ENCODE results near the gene CAP1. TPM values are rescaled to one million over a fixed set of nuclear protein-coding genes. Genes with fewer than 3 reads are reported as not detected.
A peak's percentile ranks its signal among the peaks of the same experiment; 100 is the strongest.

Gene CAP1
- total and polyA plus RNA-seq, 12 donors, result 59.9 to 304 (median 204) TPM

DNA sequence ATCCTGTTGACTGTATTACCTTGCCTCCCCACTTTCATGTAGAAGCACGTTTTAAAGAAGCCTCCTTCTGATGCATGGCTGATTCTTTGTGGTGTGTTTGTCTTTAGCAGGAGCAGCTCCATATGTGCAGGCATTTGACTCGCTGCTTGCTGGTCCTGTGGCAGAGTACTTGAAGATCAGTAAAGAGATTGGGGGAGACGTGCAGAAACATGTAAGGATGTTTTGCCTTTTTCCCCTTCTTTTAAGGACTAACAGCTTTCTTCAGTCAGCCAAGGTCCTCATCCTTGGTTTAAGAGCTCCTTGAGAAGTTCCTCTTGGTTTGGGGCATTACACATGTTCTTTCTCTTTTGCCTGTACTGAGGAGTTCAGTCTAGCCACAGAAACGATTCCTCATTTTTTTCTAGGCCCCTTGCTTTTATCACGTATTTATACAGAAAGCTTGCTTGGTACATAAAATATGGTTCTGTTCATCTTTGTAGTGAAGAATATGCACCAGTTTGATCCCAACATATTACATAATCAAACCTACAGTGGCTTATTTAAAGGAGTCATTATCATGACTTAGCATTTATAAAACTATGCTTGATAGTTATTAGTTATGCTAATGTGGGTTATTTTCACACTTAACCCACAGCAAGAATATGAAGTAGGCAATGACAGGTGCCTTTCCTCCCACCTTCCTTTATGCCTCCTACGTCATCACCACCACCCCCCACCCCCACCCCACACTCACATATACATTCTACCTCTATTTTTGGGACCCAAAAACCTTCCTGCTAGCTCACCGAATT is 19.6 kb downstream of the CAP1 start:
- no peaks in the 10 kb centered on the region for H3K27me3 ChIP-seq

DNA sequence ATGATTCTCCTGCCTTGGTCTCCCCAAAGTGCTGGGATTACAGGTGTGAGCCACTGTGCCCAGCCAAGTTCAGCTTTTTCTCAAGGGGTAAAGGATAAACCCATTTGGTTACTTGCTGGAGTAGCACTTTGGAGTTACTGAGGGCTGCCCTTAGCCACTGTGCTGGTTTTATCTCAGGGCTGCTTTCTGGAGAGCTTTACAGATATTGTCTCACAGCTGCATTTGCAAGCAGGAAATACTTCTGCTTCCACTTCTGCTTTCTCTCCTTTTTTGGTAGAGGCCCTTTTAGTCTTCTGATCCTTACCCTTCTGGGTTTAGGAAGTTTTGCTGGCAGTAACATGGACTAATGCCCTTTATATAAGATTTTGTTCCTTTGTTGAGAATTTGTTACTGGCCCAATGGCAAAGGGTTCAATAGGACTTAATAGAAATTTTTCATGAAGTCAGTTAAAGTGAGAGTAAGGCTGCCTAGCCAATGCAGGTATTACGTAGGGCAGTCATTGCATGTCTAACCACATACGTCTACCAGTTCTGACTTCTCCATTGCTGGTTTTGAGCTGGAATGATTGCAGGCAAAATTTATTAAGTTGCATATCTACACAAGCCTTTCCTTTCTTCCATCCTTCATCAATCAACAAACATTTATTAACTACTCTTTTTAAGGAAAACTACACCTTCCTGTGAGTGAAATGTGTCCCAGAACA is 24.4 kb downstream of the CAP1 start:
- 74 to 80% (median 78%) methylated on average over 2 of the region's 2 CpGs for WGBS, 4 donors
- Histone ChIP-seq H3K36me3 (replicated peaks in 1 of 2) (peaks cover 0 to 94% of the 10 kb centered on the region in 2 donors), H3K4me3 (no peak overlapping the region), H3K27me3 (no peaks in the 10 kb centered on the region), H3K4me1 (replicated peaks in 1 of 2) (peaks cover 0 to 9% of the 10 kb centered on the region in 2 donors), H3K9me3 (replicated peaks in 1 of 3) (no peaks in the 10 kb centered on the region), H3K27ac (peak overlapping the region in 1 of 5 donors; percentile 44)
- no peak for DNase-seq
- TF ChIP-seq, protein P1, sequence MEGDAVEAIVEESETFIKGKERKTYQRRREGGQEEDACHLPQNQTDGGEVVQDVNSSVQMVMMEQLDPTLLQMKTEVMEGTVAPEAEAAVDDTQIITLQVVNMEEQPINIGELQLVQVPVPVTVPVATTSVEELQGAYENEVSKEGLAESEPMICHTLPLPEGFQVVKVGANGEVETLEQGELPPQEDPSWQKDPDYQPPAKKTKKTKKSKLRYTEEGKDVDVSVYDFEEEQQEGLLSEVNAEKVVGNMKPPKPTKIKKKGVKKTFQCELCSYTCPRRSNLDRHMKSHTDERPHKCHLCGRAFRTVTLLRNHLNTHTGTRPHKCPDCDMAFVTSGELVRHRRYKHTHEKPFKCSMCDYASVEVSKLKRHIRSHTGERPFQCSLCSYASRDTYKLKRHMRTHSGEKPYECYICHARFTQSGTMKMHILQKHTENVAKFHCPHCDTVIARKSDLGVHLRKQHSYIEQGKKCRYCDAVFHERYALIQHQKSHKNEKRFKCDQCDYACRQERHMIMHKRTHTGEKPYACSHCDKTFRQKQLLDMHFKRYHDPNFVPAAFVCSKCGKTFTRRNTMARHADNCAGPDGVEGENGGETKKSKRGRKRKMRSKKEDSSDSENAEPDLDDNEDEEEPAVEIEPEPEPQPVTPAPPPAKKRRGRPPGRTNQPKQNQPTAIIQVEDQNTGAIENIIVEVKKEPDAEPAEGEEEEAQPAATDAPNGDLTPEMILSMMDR (IDR thresholded peaks at IDR 0.05), result no peak
- no peak for TF ChIP-seq POLR2A (IDR thresholded peaks at IDR 0.05)
- intact Hi-C loops (cut with DNase I), result no loop called here

More for the DNA sequence above, 19.6 kb downstream of the CAP1 start:
- peaks cover 0 to 51% of the 10 kb centered on the region in 2 donors for H3K36me3 ChIP-seq (replicated peaks in 1 of 2)
- TF ChIP-seq, protein P1 (IDR thresholded peaks at IDR 0.05), result no peak
- TF ChIP-seq POLR2A (IDR thresholded peaks at IDR 0.05), result no peak
- peaks cover 0 to 47% of the 10 kb centered on the region in 2 donors for H3K4me1 ChIP-seq (replicated peaks in 1 of 2)
- no peak for DNase-seq
- H3K4me3 ChIP-seq, result peak overlapping the region in 1 of 4 donors; percentile 14
- peak overlapping the region in 3 of 5 donors; percentile 29 to 68 (median 31) for H3K27ac ChIP-seq
- intact Hi-C loops (cut with DNase I), result no loop called here
- WGBS, 4 donors, result 50 to 68% (median 56%) methylated on average over 7 of the region's 7 CpGs
- no peaks in the 10 kb centered on the region for H3K9me3 ChIP-seq (replicated peaks in 1 of 3)

DNA sequence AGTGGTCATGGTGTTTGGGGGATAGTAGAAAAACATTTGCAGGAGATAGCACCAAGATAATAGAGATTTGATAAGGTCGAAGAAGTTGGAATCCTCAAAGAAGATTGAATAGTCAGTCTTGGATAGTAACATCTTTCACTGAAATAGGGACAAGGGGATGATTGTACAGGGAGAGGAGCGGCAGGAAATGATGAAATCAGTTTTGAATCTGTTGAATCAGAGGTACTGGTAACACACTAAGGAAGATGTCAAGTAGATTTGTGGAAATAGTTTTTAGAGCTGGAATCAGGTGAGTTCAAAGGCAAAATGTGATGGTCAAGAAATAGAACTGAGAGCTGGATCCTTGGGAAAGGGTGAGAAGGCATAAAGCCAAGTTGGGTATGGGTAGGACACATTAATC is 26.5 kb downstream of the CAP1 start:
- TF ChIP-seq, protein P1 (IDR thresholded peaks at IDR 0.05), result no peak
- TF ChIP-seq POLR2A (IDR thresholded peaks at IDR 0.05), result no peak
- DNase-seq, result no peak
- 84 to 91% (median 89%) methylated on average over 2 of the region's 2 CpGs for WGBS, 4 donors
- no peaks in the 10 kb centered on the region for H3K4me1 ChIP-seq (replicated peaks in 1 of 2)
- no peak overlapping the region for H3K4me3 ChIP-seq
- peaks cover 0 to 96% of the 10 kb centered on the region in 2 donors for H3K36me3 ChIP-seq (replicated peaks in 1 of 2)
- intact Hi-C loops (cut with DNase I), result no loop called here
- H3K27me3 ChIP-seq, result no peaks in the 10 kb centered on the region
- no peak overlapping the region for H3K27ac ChIP-seq
- no peaks in the 10 kb centered on the region for H3K9me3 ChIP-seq (replicated peaks in 1 of 3)

- Histone ChIP-seq H3K27me3 (no peaks in the 10 kb centered on the region), H3K4me3 (no peak overlapping the region), H3K9me3 (replicated peaks in 1 of 3) (no peaks in the 10 kb centered on the region), H3K36me3 (replicated peaks in 1 of 2) (peaks cover 0 to 98% of the 10 kb centered on the region in 2 donors), H3K4me1 (replicated peaks in 1 of 2) (no peaks in the 10 kb centered on the region), H3K27ac (no peak overlapping the region)
- no peak for DNase-seq
- intact Hi-C loops (cut with DNase I), result no loop called here
- no peak for TF ChIP-seq POLR2A (IDR thresholded peaks at IDR 0.05)
- TF ChIP-seq, protein P1 (IDR thresholded peaks at IDR 0.05), result no peak
- 79 to 92% (median 84%) methylated on average over 3 of the region's 3 CpGs for WGBS, 4 donors
Measured at GRCh38 chr1:40067851-40068250, 27.3 kb downstream of the CAP1 start.

Measured in adrenal gland (tissue), 12 donors.